BJ (cell line): ENCODE data around the gene IQCH. TPM values are rescaled to one million over a fixed set of nuclear protein-coding genes. Genes with fewer than 3 reads are reported as not detected.

Source experiments
- CTCF ChIA-PET: fragments of 350-600 bp; formaldehyde crosslinking; extraction: SDS; loops from one replicate; lab custom pipeline; 2021; ENCODE audit warnings: antibody characterized with exemption, inconsistent platforms; lab: Yijun Ruan, JAX
- POLR2A ChIA-PET: fragments of 300-600 bp; sonication (Branson Sonifier 250); formaldehyde crosslinking; extraction: SDS; loops from one replicate; lab custom pipeline; 2021; ENCODE audit warnings: antibody characterized with exemption; lab: Charles Lee
- DNase-seq: peaks from one replicate; pipeline ENCODE4 v3.0.0-alpha.2; 2011; ENCODE audit warnings: low read depth
- H3K27me3 ChIP-seq: 2 replicates; pipeline ENCODE4 v1.6.0; 2011; ENCODE audit warnings: low read length; ENCODE audit not compliant: control insufficient read depth, insufficient read depth
- H3K36me3 ChIP-seq: 2 replicates; pipeline ENCODE4 v1.5.1; 2011; ENCODE audit warnings: low read length; ENCODE audit not compliant: control insufficient read depth, insufficient read depth
- H3K4me3 ChIP-seq: 2 replicates; pipeline ENCODE4 v1.5.1; 2011; ENCODE audit warnings: low read depth, mild to moderate bottlenecking, control low read depth, low read length
- polyA plus RNA-seq: library from polyadenylated mRNA; depleted of rRNA; stranded (reverse); fragments of >200 nt; gene quantifications from 2 replicates; pipeline ENCODE4 v1.2.3, GENCODE V29; 2011
- TF ChIP-seq, protein P1 (sequence below): IDR thresholded peaks from 2 replicates; pipeline ENCODE4 v1.5.1; 2011; ENCODE audit warnings: low read depth, mild to moderate bottlenecking, control low read depth, inconsistent platforms, low read length, moderate library complexity; ENCODE audit not compliant: insufficient read depth

The IQCH gene
- polyA plus RNA-seq, 1 experiment = 0.82 TPM

DNA sequence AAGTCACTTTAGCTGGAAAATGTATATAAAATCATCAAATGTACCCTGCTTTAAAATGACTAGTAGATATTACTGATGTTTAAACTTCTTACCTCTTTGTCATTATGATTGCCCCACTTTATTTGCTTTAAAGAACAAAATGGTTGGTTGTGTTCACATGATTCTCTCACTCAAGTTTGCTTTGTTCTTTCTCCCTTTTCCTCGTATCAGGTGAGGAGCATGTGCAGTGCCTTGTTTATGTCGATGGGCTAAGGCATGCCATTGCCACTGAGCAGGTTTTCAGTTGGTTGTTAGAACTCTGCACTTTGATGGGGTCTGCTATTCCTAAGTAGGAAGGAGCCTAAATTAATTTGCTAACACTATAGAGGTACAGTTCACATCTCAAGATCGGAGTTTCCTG, 293.2 kb downstream of the IQCH start:
- Histone ChIP-seq H3K4me3 (no peak overlapping the region), H3K36me3 (peaks cover 2% of the 10 kb centered on the region), H3K27me3 (no peaks in the 10 kb centered on the region)
- TF ChIP-seq, protein P1, sequence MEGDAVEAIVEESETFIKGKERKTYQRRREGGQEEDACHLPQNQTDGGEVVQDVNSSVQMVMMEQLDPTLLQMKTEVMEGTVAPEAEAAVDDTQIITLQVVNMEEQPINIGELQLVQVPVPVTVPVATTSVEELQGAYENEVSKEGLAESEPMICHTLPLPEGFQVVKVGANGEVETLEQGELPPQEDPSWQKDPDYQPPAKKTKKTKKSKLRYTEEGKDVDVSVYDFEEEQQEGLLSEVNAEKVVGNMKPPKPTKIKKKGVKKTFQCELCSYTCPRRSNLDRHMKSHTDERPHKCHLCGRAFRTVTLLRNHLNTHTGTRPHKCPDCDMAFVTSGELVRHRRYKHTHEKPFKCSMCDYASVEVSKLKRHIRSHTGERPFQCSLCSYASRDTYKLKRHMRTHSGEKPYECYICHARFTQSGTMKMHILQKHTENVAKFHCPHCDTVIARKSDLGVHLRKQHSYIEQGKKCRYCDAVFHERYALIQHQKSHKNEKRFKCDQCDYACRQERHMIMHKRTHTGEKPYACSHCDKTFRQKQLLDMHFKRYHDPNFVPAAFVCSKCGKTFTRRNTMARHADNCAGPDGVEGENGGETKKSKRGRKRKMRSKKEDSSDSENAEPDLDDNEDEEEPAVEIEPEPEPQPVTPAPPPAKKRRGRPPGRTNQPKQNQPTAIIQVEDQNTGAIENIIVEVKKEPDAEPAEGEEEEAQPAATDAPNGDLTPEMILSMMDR = no peak
- ChIA-PET CTCF (no interaction called here), POLR2A (interaction anchor here (0.6 to 0.7 kb wide), 2 partner anchors 17 to 160 kb away, joined by 4 to 8 read pairs; no protein-coding TSS in a partner anchor)
- DNase-seq = no peak

DNA sequence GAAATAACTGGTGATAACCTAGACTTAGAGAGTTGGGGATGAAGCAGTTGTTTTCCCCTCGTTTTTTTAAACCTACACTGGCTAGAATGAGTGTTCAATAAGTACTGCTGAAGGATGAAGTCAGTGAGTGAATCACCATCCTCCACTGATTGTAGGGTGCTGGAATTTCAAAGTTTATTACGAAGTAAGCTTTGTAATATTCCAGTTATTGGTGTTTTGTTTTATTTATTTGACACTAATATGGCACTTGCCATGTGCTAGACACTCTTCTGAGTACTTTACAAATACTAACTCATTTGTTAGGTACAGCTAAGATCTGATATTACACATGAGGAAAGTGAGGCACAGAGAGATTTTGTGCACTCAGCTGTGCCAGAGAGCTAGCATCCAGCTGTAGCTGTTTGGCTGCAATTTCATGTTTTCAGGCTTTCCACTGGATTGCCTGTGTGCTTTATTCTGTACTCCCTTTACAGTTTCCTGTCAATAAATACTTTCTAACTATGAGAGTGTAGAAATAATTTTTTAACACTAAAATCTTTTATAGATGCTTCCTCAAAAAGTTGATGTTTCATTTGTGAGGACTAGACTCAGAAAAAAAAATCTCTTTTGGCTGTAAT, 293.8 kb downstream of the IQCH start:
- DNase-seq = no peak
- Histone ChIP-seq H3K27me3 (no peaks in the 10 kb centered on the region), H3K36me3 (peaks cover 2% of the 10 kb centered on the region), H3K4me3 (no peak overlapping the region)
- ChIA-PET CTCF (no interaction called here), POLR2A (interaction anchor here (0.6 to 0.7 kb wide), 2 partner anchors 18 to 160 kb away, joined by 4 to 8 read pairs; no protein-coding TSS in a partner anchor)
- TF ChIP-seq, protein P1 = no peak

DNA sequence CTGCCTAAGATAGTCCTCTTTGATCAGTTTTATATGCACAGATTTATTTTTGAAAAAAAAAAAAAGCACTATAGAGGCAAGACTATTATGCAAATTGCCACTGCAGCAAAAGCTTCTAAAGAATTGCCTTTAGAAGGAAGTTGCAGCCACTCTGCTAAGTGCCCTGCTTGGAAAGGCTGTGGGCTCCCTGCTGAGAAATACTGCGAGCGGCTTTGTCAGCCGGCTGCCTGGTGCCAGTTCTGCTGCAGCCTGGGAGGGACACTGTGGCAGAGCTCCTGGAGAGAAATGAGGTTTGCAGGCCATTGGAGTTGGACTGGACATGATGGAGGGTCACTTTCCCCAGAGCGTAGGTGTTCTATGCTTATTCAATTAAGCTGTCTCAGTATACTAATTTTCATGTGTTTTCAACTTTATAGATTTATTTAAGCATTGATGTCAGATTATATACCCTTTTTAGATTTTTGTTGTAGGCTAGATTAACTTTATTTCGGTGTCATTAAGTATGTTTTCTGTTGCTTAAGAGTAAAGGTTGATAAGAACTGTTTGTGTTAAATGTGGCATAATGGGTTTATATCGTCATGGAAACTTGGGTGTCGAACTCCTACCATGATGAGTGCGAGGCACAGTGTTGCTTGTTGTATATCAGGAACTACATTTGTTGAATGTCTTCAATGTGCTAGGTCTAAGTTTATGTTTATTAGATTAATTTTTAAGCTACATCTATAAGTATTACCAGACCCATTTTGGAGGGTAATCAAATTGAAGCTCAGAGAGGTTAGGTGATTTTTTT, 294.5 kb downstream of the IQCH start:
- ChIA-PET CTCF (no interaction called here), POLR2A (interaction anchor here (0.7 kb wide), 1 partner anchor 159 kb away, joined by 4 read pairs; no protein-coding TSS in a partner anchor)
- H3K27me3 ChIP-seq = no peaks in the 10 kb centered on the region
- H3K36me3 ChIP-seq = peaks cover 2% of the 10 kb centered on the region
- TF ChIP-seq, protein P1 = no peak
- no peak for DNase-seq
- no peak overlapping the region for H3K4me3 ChIP-seq

DNA sequence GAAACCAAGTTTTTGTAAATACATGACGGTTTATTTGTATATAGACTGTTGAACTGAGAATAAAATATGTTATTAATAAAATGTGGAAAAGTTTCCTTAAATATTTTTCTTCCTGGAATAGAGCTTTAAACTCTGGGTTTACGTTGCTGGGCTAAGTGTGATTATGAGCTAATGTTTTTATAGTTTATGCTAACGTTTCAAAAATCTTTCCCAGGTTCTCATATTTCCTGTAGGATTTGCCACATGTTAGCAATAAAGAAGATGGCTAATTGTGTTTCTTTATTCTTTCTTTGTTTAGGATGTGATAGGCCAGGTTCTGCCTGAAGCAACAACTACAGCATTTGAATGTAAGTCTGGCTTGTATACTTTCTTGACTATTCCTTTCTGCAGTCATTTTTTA, 295.1 kb downstream of the IQCH start:
- ChIA-PET CTCF (no interaction called here), POLR2A (no interaction called here)
- Histone ChIP-seq H3K27me3 (no peaks in the 10 kb centered on the region), H3K36me3 (peaks cover 2% of the 10 kb centered on the region), H3K4me3 (no peak overlapping the region)
- TF ChIP-seq, protein P1 = no peak
- DNase-seq = no peak

DNA sequence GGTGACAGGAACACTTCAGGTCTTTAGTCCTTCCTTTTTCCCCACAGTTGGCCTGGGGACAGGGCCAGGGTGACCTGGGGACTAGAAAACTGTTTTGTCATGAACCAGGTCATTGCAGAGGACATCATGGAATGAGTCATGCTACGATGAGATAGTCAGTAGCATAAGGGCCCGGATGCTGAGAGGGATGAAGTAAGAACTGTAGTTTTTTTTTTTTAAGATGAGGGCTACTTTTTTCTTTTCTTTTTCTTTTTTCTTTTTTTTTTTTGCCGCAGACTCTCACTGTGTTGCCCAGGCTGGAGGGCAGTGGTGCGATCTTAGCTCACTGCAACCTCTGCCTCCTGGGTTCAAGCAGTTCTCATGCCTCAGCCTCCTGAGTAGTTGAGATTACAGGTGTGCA, 295.9 kb downstream of the IQCH start:
- TF ChIP-seq, protein P1 = no peak
- no peak for DNase-seq
- CTCF ChIA-PET = interaction anchor here (1.4 kb wide), 1 partner anchor 27 kb away, joined by 3 read pairs; no protein-coding TSS in a partner anchor

More for the DNA sequence above, 295.9 kb downstream of the IQCH start:
- H3K27me3 ChIP-seq = no peaks in the 10 kb centered on the region
- POLR2A ChIA-PET = no interaction called here
- no peak overlapping the region for H3K4me3 ChIP-seq
- H3K36me3 ChIP-seq = peaks cover 2% of the 10 kb centered on the region
